GM19240 (cell line): ENCODE measurements around the gene FSTL4.
"Not testable (repeated sequence)": the region's sequence is repeated elsewhere in the genome, so short reads cannot be mapped to it uniquely, and the experiment has no call there.

ENCODE experiments used
- DNase-seq: peaks from one replicate; pipeline ENCODE4 v3.0.0; 2011; ENCODE audit warnings: low spot score; ENCODE audit not compliant: insufficient read length

Gene FSTL4

GRCh38 chr5:133199417-133200178 lies 412.7 kb downstream of the FSTL4 start:
- DNase-seq, result no peak

- DNase-seq, result no peak
These were observed 413.8 kb downstream of the FSTL4 start for GRCh38 chr5:133198511-133198910.

- DNase-seq, result no peak
These were observed 415.8 kb downstream of the FSTL4 start for GRCh38 chr5:133196441-133197085.

GRCh38 chr5:133195250-133195649 lies 417.1 kb downstream of the FSTL4 start:
- no peak for DNase-seq

GRCh38 chr5:133193794-133194193 lies 418.5 kb downstream of the FSTL4 start:
- no peak for DNase-seq

GRCh38 chr5:133192716-133193115 lies 419.6 kb downstream of the FSTL4 start:
- no peak for DNase-seq

GRCh38 chr5:133189881-133190280 lies 422.5 kb downstream of the FSTL4 start:
- DNase-seq, result no peak

- no peak for DNase-seq
These were observed 432.9 kb downstream of the FSTL4 start for GRCh38 chr5:133179405-133179804.

- not testable (repeated sequence) for DNase-seq
These were observed 441.5 kb downstream of the FSTL4 start for GRCh38 chr5:133170756-133171387.

- no peak for DNase-seq
These were observed 447.6 kb downstream of the FSTL4 start for GRCh38 chr5:133164759-133165158.

GRCh38 chr5:133163839-133164238 lies 448.5 kb downstream of the FSTL4 start:
- no peak for DNase-seq

GRCh38 chr5:133159543-133159942 lies 452.8 kb downstream of the FSTL4 start:
- no peak for DNase-seq

GRCh38 chr5:133155326-133155969 lies 456.9 kb downstream of the FSTL4 start:
- DNase-seq, result no peak

GRCh38 chr5:133154274-133155075 lies 457.9 kb downstream of the FSTL4 start:
- DNase-seq, result no peak

- DNase-seq, result no peak
These were observed 461.3 kb downstream of the FSTL4 start for GRCh38 chr5:133150909-133151544.

GRCh38 chr5:133149345-133149744 lies 463.0 kb downstream of the FSTL4 start:
- DNase-seq, result no peak

GRCh38 chr5:133147815-133148567 lies 464.4 kb downstream of the FSTL4 start:
- DNase-seq, result no peak

GRCh38 chr5:133147411-133147810 lies 464.9 kb downstream of the FSTL4 start:
- no peak for DNase-seq
